BE2C (cell line): Measurements from ENCODE around the gene PGRMC1.
A peak's percentile ranks its signal among the peaks of the same experiment; 100 is the strongest.
"Not testable (repeated sequence)": the region's sequence is repeated elsewhere in the genome, so short reads cannot be mapped to it uniquely, and the experiment has no call there.

ENCODE experiments used
- DNase-seq: peaks from one replicate; pipeline ENCODE4 v3.0.0-alpha.2; 2020
- H3K27me3 ChIP-seq: fragments of 250-450 bp; sonication (Bioruptor Pico); 2 replicates; pipeline ENCODE4 v1.5.1; 2020; ENCODE audit warnings: mild to moderate bottlenecking
- H3K36me3 ChIP-seq: fragments of 250-450 bp; sonication (Bioruptor Pico); 2 replicates; pipeline ENCODE4 v1.5.1; 2020; ENCODE audit warnings: mild to moderate bottlenecking
- H3K4me1 ChIP-seq: fragments of 250-450 bp; sonication (Bioruptor Pico); 2 replicates; pipeline ENCODE4 v1.5.1; 2020
- H3K4me3 ChIP-seq: 2 replicates; pipeline ENCODE4 v1.5.1; 2011; ENCODE audit warnings: low read depth, low read length
- H3K9me3 ChIP-seq: fragments of 250-450 bp; sonication (Bioruptor Pico); 2 replicates; pipeline ENCODE4 v1.5.1; 2020
- TF ChIP-seq, protein P1 (sequence below): IDR thresholded peaks from 2 replicates; pipeline ENCODE4 v1.5.1; 2012; ENCODE audit warnings: mild to moderate bottlenecking, low read depth, low read length

PGRMC1 gene

GRCh38 chrX:119190831-119191230 is 45.3 kb upstream of the PGRMC1 start:
- no peak for DNase-seq
- no peaks in the 10 kb centered on the region for H3K4me1 ChIP-seq
- TF ChIP-seq, protein P1, sequence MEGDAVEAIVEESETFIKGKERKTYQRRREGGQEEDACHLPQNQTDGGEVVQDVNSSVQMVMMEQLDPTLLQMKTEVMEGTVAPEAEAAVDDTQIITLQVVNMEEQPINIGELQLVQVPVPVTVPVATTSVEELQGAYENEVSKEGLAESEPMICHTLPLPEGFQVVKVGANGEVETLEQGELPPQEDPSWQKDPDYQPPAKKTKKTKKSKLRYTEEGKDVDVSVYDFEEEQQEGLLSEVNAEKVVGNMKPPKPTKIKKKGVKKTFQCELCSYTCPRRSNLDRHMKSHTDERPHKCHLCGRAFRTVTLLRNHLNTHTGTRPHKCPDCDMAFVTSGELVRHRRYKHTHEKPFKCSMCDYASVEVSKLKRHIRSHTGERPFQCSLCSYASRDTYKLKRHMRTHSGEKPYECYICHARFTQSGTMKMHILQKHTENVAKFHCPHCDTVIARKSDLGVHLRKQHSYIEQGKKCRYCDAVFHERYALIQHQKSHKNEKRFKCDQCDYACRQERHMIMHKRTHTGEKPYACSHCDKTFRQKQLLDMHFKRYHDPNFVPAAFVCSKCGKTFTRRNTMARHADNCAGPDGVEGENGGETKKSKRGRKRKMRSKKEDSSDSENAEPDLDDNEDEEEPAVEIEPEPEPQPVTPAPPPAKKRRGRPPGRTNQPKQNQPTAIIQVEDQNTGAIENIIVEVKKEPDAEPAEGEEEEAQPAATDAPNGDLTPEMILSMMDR, result no peak
- H3K36me3 ChIP-seq, result no peaks in the 10 kb centered on the region
- H3K4me3 ChIP-seq, result no peak overlapping the region
- H3K9me3 ChIP-seq, result no peaks in the 10 kb centered on the region
- H3K27me3 ChIP-seq, result no peaks in the 10 kb centered on the region

DNA sequence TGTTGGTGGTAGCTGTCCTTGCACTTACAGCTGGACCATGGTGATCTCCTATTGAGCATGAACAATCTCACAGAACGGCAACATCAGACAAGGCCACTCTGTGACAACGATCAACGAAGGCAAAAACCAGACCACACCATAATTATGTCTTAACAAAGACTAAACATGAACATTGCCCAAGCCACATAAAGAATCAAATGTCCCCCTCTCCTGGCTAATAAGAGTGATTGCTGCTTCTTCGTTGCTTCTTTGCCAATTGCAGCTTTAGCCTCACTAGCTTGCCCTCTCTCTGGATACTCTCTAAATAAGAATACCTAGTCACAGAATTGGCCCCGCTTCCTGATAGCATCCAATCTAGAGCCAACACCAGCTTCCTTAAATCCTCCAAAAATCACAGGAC is 41.5 kb upstream of the PGRMC1 start:
- Histone ChIP-seq H3K4me1 (no peaks in the 10 kb centered on the region), H3K36me3 (no peaks in the 10 kb centered on the region), H3K4me3 (no peak overlapping the region), H3K27me3 (no peaks in the 10 kb centered on the region), H3K9me3 (no peaks in the 10 kb centered on the region)
- no peak for DNase-seq
- TF ChIP-seq, protein P1, result peak; percentile 40

DNA sequence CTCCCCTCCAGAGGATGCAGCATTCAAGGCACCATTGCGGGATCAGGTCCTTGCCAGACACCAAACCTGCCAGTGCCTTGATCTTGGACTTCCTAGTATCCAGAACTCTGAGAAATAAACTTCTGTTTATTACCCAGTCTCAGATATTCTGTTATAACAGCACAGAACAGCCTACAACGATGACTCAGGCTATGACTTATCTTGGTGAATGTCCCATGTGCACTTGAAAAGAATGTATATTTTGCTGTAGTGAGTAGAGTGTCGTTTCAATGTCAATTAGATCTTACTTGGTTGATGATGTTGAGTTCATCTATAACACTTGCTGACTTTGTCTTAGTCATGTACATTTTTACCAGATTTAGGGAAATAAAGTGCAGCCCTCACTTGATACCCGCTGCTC is 34.5 kb upstream of the PGRMC1 start:
- Histone ChIP-seq H3K4me1 (no peaks in the 10 kb centered on the region), H3K27me3 (no peaks in the 10 kb centered on the region), H3K36me3 (no peaks in the 10 kb centered on the region), H3K9me3 (no peaks in the 10 kb centered on the region), H3K4me3 (no peak overlapping the region)
- TF ChIP-seq, protein P1, result no peak
- no peak for DNase-seq

DNA sequence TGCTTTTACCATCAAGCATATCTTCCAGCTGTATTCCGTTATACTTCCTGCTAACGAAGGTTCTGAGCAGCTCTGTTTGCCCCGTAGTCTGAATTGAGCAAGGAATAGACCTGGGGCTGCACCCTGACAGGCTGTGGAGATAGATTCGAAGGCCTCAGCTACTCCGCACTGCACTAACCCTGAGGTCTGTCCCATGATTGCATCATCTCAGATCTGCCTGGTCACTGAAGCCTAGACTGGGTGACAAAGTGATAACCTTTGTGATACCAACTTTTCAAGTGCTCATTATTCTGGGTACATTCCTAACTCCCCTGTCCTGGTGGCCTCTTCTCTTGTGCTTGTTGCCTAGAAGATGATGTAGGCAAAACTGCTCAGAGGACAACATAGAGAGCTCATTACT is 29.9 kb upstream of the PGRMC1 start:
- no peaks in the 10 kb centered on the region for H3K36me3 ChIP-seq
- no peaks in the 10 kb centered on the region for H3K4me1 ChIP-seq
- TF ChIP-seq, protein P1, result no peak
- no peaks in the 10 kb centered on the region for H3K9me3 ChIP-seq
- DNase-seq, result no peak
- no peaks in the 10 kb centered on the region for H3K27me3 ChIP-seq
- no peak overlapping the region for H3K4me3 ChIP-seq

DNA sequence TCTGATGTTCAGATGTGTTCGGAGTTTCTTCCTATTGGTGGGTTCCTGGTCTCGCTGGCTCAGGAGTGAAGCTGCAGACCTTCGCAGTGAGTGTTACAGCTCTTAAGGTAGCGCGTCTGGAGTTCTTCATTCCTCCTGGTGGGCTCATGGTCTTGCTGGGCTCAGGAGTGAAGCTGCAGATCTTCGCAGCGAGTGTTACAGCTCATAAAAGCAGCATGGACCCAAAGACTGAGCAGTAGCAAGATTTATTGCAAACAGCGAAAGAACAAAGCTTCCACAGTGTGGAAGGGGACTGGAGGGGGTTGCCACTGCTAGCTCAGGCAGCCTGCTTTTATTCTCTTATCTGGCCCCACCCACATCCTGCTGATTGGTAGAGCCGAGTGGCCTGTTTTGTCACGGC is 28.6 kb upstream of the PGRMC1 start:
- H3K4me1 ChIP-seq, result not testable (repeated sequence)

DNA sequence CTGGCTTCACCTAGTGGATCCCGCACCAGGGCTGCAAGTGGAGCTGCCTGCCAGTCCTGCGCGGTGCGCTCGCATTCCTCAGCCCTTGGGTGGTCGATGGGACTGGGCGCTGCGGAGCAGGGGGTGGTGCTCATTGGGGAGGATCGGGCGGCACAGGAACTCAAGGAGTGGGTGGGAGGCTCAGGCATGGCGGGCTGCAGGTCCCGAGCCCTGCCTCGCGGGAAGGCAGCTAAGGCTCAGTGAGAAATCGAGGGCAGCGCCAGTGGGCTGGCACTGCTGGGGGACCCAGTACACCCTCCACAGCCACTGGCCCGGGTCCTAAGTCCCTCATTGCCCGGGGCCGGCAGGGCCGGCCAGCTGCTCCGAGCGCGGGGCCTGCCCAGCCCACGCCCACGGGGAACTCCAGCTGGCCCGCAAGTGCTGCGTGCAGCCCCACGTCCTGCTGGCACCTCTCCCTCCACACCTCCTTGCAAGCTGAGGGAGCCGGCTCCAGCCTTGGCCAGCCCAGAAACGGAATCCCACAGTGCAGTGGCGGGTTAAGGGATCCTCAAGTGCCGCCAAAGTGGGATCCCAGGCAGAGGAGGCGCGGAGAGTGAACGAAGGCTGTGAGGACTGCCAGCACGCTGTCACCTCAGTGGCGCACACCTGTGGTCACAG is 27.6 kb upstream of the PGRMC1 start:
- H3K4me3 ChIP-seq, result no peak overlapping the region
- TF ChIP-seq, protein P1, result no peak
- DNase-seq, result no peak
- H3K9me3 ChIP-seq, result no peaks in the 10 kb centered on the region
- no peaks in the 10 kb centered on the region for H3K4me1 ChIP-seq
- H3K27me3 ChIP-seq, result peaks cover 3% of the 10 kb centered on the region; the same call in 1 of the 2 replicates
- no peaks in the 10 kb centered on the region for H3K36me3 ChIP-seq

More for the DNA sequence above, 28.6 kb upstream of the PGRMC1 start:
- H3K36me3 ChIP-seq, H3K9me3 ChIP-seq, H3K4me3 ChIP-seq, DNase-seq, H3K27me3 ChIP-seq: not testable (repeated sequence)

GRCh38 chrX:119210931-119211648 is 25.0 kb upstream of the PGRMC1 start:
- not testable (repeated sequence) for H3K36me3 ChIP-seq, H3K4me3 ChIP-seq, H3K27me3 ChIP-seq, DNase-seq, H3K9me3 ChIP-seq, H3K4me1 ChIP-seq
